Osteoblast (primary cell): ENCODE measurements around the gene PGBD5. TPM values are rescaled to one million over a fixed set of nuclear protein-coding genes. Genes with fewer than 3 reads are reported as not detected.

ENCODE experiments used
- DNase-seq: peaks from one replicate; pipeline ENCODE4 v3.0.0; 2011; ENCODE audit warnings: low spot score, mixed read lengths; ENCODE audit not compliant: insufficient read length; ENCODE audit errors: missing footprints
- H2AFZ ChIP-seq: 2 replicates; pipeline ENCODE4 v1.6.0; 2011; ENCODE audit warnings: mild to moderate bottlenecking, low read length
- H3K27ac ChIP-seq: 2 replicates; pipeline ENCODE4 v1.5.1; 2011; ENCODE audit warnings: mild to moderate bottlenecking, low read depth, low read length, moderate library complexity
- H3K27me3 ChIP-seq: 2 replicates; pipeline ENCODE4 v1.6.0; 2012; ENCODE audit warnings: mild to moderate bottlenecking, control low read depth, inconsistent platforms, low read length, moderate library complexity; ENCODE audit not compliant: insufficient read depth
- H3K36me3 ChIP-seq: 2 replicates; pipeline ENCODE4 v1.5.1; 2011; ENCODE audit warnings: mild to moderate bottlenecking, low read length, control low read depth, moderate library complexity; ENCODE audit not compliant: insufficient read depth
- H3K4me1 ChIP-seq: 2 replicates; pipeline ENCODE4 v1.5.1; 2011; ENCODE audit warnings: mild to moderate bottlenecking, low read length, control low read depth, moderate library complexity; ENCODE audit not compliant: insufficient read depth
- H3K4me2 ChIP-seq: 2 replicates; pipeline ENCODE4 v1.6.0; 2011; ENCODE audit warnings: mild to moderate bottlenecking, low read length; ENCODE audit not compliant: insufficient read depth
- H3K4me3 ChIP-seq: fragments of 200-600 bp; sonication (generic); 3 replicates; pipeline ENCODE4 v1.5.1; 2012; ENCODE audit warnings: mild to moderate bottlenecking, low read length, inconsistent platforms; ENCODE audit not compliant: insufficient read depth
- H3K79me2 ChIP-seq: 2 replicates; pipeline ENCODE4 v1.6.0; 2012; ENCODE audit warnings: mild to moderate bottlenecking, low read length, control low read depth, inconsistent platforms; ENCODE audit not compliant: insufficient read depth
- H3K9me3 ChIP-seq: 2 replicates; pipeline ENCODE4 v1.5.1; 2011; ENCODE audit warnings: low read depth, low read length, control low read depth
- H4K20me1 ChIP-seq: 2 replicates; pipeline ENCODE4 v1.6.0; 2012; ENCODE audit warnings: mild to moderate bottlenecking, low read length, control low read depth; ENCODE audit not compliant: insufficient read depth
- total RNA-seq: library from RNA; depleted of rRNA; stranded (reverse); fragments of >200 nt; gene quantifications from 2 replicates; pipeline ENCODE4 v1.2.3, GENCODE V29; 2012
- TF ChIP-seq, protein P1 (sequence below): IDR thresholded peaks from 2 replicates; pipeline ENCODE4 v1.5.1; 2011; ENCODE audit warnings: mild to moderate bottlenecking, low read depth, low read length, moderate library complexity; ENCODE audit errors: extremely low read depth

PGBD5 gene
- total RNA-seq, 1 donor, result under 0.01 TPM

- no peaks in the 10 kb centered on the region for H3K4me1 ChIP-seq
- no peak overlapping the region for H3K4me2 ChIP-seq
- H3K27ac ChIP-seq, result no peak overlapping the region
- peaks cover 20% of the 10 kb centered on the region for H3K36me3 ChIP-seq
- no peak overlapping the region for H3K4me3 ChIP-seq
- no peak overlapping the region for H2AFZ ChIP-seq
- TF ChIP-seq, protein P1, sequence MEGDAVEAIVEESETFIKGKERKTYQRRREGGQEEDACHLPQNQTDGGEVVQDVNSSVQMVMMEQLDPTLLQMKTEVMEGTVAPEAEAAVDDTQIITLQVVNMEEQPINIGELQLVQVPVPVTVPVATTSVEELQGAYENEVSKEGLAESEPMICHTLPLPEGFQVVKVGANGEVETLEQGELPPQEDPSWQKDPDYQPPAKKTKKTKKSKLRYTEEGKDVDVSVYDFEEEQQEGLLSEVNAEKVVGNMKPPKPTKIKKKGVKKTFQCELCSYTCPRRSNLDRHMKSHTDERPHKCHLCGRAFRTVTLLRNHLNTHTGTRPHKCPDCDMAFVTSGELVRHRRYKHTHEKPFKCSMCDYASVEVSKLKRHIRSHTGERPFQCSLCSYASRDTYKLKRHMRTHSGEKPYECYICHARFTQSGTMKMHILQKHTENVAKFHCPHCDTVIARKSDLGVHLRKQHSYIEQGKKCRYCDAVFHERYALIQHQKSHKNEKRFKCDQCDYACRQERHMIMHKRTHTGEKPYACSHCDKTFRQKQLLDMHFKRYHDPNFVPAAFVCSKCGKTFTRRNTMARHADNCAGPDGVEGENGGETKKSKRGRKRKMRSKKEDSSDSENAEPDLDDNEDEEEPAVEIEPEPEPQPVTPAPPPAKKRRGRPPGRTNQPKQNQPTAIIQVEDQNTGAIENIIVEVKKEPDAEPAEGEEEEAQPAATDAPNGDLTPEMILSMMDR, result no peak
- H3K27me3 ChIP-seq, result peaks cover 9% of the 10 kb centered on the region
- DNase-seq, result peak; percentile 58
- H3K79me2 ChIP-seq, result no peaks in the 10 kb centered on the region
- H4K20me1 ChIP-seq, result peaks cover 3% of the 10 kb centered on the region
- no peaks in the 10 kb centered on the region for H3K9me3 ChIP-seq
Observed at GRCh38 chr1:230283678-230284077, 142.5 kb downstream of the PGBD5 start.

- no peaks in the 10 kb centered on the region for H3K79me2 ChIP-seq
- no peaks in the 10 kb centered on the region for H3K9me3 ChIP-seq
- TF ChIP-seq, protein P1, result no peak
- no peaks in the 10 kb centered on the region for H3K4me1 ChIP-seq
- peaks cover 3% of the 10 kb centered on the region for H3K27me3 ChIP-seq
- H4K20me1 ChIP-seq, result peaks cover 3% of the 10 kb centered on the region
- H3K4me2 ChIP-seq, result no peak overlapping the region
- H3K4me3 ChIP-seq, result no peak overlapping the region
- no peak for DNase-seq
- H3K36me3 ChIP-seq, result peaks cover 25% of the 10 kb centered on the region
- H3K27ac ChIP-seq, result no peak overlapping the region
- no peak overlapping the region for H2AFZ ChIP-seq
Observed at GRCh38 chr1:230282157-230282556, 144.0 kb downstream of the PGBD5 start.

GRCh38 chr1:230281556-230281955 is 144.6 kb downstream of the PGBD5 start:
- H3K4me2 ChIP-seq, result no peak overlapping the region
- H3K4me3 ChIP-seq, result no peak overlapping the region
- no peak overlapping the region for H2AFZ ChIP-seq
- no peaks in the 10 kb centered on the region for H3K79me2 ChIP-seq
- H3K27ac ChIP-seq, result no peak overlapping the region
- H3K36me3 ChIP-seq, result peaks cover 31% of the 10 kb centered on the region
- peaks cover 3% of the 10 kb centered on the region for H3K27me3 ChIP-seq
- TF ChIP-seq, protein P1, result no peak
- peak; percentile 52 for DNase-seq
- peaks cover 3% of the 10 kb centered on the region for H4K20me1 ChIP-seq
- no peaks in the 10 kb centered on the region for H3K4me1 ChIP-seq
- no peaks in the 10 kb centered on the region for H3K9me3 ChIP-seq

GRCh38 chr1:230280906-230281413 is 145.2 kb downstream of the PGBD5 start:
- Histone ChIP-seq H4K20me1 (peaks cover 3% of the 10 kb centered on the region), H3K4me1 (no peaks in the 10 kb centered on the region), H3K4me2 (no peak overlapping the region), H3K9me3 (no peaks in the 10 kb centered on the region), H3K27me3 (no peaks in the 10 kb centered on the region), H3K27ac (no peak overlapping the region), H3K79me2 (no peaks in the 10 kb centered on the region), H3K36me3 (peaks cover 37% of the 10 kb centered on the region), H2AFZ (no peak overlapping the region), H3K4me3 (no peak overlapping the region)
- DNase-seq, result peak; percentile 38
- TF ChIP-seq, protein P1, result no peak
